SU-DHL-6 (cell line): ENCODE measurements around the gene SPATA9.

Source experiments
- H2AFZ ChIP-seq: fragments of 200-600 bp; sonication (generic); 2 replicates; pipeline ENCODE4 v1.6.1; 2014; ENCODE audit warnings: low read depth, mild to moderate bottlenecking, moderate library complexity, mixed read lengths, antibody characterized with exemption, low read length; ENCODE audit not compliant: severe bottlenecking
- H3F3A ChIP-seq: fragments of 200-600 bp; shearing (Covaris generic); 2 replicates; pipeline ENCODE4 v1.6.0; 2016; ENCODE audit warnings: antibody characterized with exemption, mild to moderate bottlenecking; ENCODE audit not compliant: insufficient read depth
- H3K27ac ChIP-seq: fragments of 200-600 bp; sonication (generic); 2 replicates; pipeline ENCODE4 v1.5.1; 2016; ENCODE audit warnings: low read depth, mild to moderate bottlenecking, low read length, moderate library complexity, mixed read lengths
- H3K27me3 ChIP-seq: fragments of 200-600 bp; sonication (generic), shearing (Covaris generic); 2 replicates; pipeline ENCODE4 v1.6.0; 2014; ENCODE audit warnings: mild to moderate bottlenecking, low read length
- H3K36me3 ChIP-seq: fragments of 200-600 bp; sonication (generic); 2 replicates; pipeline ENCODE4 v1.6.1; 2014; ENCODE audit warnings: mild to moderate bottlenecking, low read length, mixed read lengths
- H3K4me2 ChIP-seq: fragments of 300-600, 200-600 bp; shearing (Covaris generic), sonication (generic); 2 replicates; pipeline ENCODE4 v1.6.0; 2014; ENCODE audit warnings: low read length, low read depth, mild to moderate bottlenecking; ENCODE audit not compliant: poor library complexity, severe bottlenecking
- H3K4me3 ChIP-seq: fragments of 200-600 bp; sonication (generic); 2 replicates; pipeline ENCODE4 v1.5.1; 2014; ENCODE audit warnings: antibody characterized with exemption, low read length, mild to moderate bottlenecking, mixed read lengths; ENCODE audit not compliant: insufficient read depth, poor library complexity, severe bottlenecking
- H3K79me2 ChIP-seq: fragments of 200-600 bp; sonication (generic); 2 replicates; pipeline ENCODE4 v1.6.1; 2014; ENCODE audit warnings: mild to moderate bottlenecking, low read length, moderate library complexity; ENCODE audit not compliant: insufficient read depth
- H3K9ac ChIP-seq: fragments of 200-600 bp; sonication (generic); 2 replicates; pipeline ENCODE4 v1.7.0; 2014; ENCODE audit warnings: mild to moderate bottlenecking, low read length
- H3K9me2 ChIP-seq: fragments of 200-600 bp; sonication (generic); replicated peaks from 2 replicates; pipeline ENCODE4 v1.6.1; 2014; ENCODE audit warnings: low read length; ENCODE audit not compliant: insufficient read depth
- H3K9me3 ChIP-seq: fragments of 200-600 bp; sonication (generic); 2 replicates; pipeline ENCODE4 v1.6.1; 2014; ENCODE audit warnings: low read length, mixed read lengths; ENCODE audit not compliant: insufficient read depth
- H4K20me1 ChIP-seq: fragments of 200-600 bp; sonication (generic); 2 replicates; pipeline ENCODE4 v1.6.1; 2014; ENCODE audit warnings: low read depth, mild to moderate bottlenecking, antibody characterized with exemption, low read length, moderate library complexity, mixed read lengths
- CTCF ChIP-seq: fragments of 200-600 bp; sonication (generic); IDR thresholded peaks from one replicate; pipeline ENCODE4 v1.5.1; 2017; ENCODE audit warnings: antibody characterized with exemption, mild to moderate bottlenecking, low read length, moderate library complexity; ENCODE audit not compliant: insufficient read depth, poor library complexity, severe bottlenecking
- EZH2phosphoT487 ChIP-seq: fragments of 200-600 bp; sonication (generic), shearing (Covaris generic); conservative IDR thresholded peaks from 2 replicates; pipeline ENCODE4 v1.6.1; 2018; ENCODE audit warnings: mild to moderate bottlenecking, antibody characterized with exemption, low read length, moderate library complexity, mixed read lengths

SPATA9 gene

GRCh38 chr5:95727764-95728191, 45.0 kb upstream of the SPATA9 start:
- no peaks in the 10 kb centered on the region for H3F3A ChIP-seq
- H3K9me2 ChIP-seq: no peaks in the 10 kb centered on the region
- TF ChIP-seq EZH2phosphoT487 (no peak), CTCF (no peak)
- H3K79me2 ChIP-seq: no peaks in the 10 kb centered on the region
- H3K9ac ChIP-seq: no peak overlapping the region
- no peak overlapping the region for H3K4me3 ChIP-seq
- H3K36me3 ChIP-seq: no peaks in the 10 kb centered on the region
- no peaks in the 10 kb centered on the region for H4K20me1 ChIP-seq
- H2AFZ ChIP-seq: no peak overlapping the region
- H3K27ac ChIP-seq: no peak overlapping the region
- H3K27me3 ChIP-seq: no peaks in the 10 kb centered on the region
- no peaks in the 10 kb centered on the region for H3K9me3 ChIP-seq
- H3K4me2 ChIP-seq: no peak overlapping the region

- no peak overlapping the region for H3K27ac ChIP-seq
- no peak overlapping the region for H2AFZ ChIP-seq
- no peaks in the 10 kb centered on the region for H3K27me3 ChIP-seq
- no peak overlapping the region for H3K4me3 ChIP-seq
- no peak for TF ChIP-seq CTCF
- TF ChIP-seq EZH2phosphoT487: no peak
- H3K9ac ChIP-seq: no peak overlapping the region
- H3K9me2 ChIP-seq: no peaks in the 10 kb centered on the region
- H4K20me1 ChIP-seq: no peaks in the 10 kb centered on the region
- H3K79me2 ChIP-seq: no peaks in the 10 kb centered on the region
- H3K4me2 ChIP-seq: no peak overlapping the region
- no peaks in the 10 kb centered on the region for H3K9me3 ChIP-seq
- no peaks in the 10 kb centered on the region for H3K36me3 ChIP-seq
- H3F3A ChIP-seq: no peaks in the 10 kb centered on the region
These were observed 44.3 kb upstream of the SPATA9 start for GRCh38 chr5:95726811-95727763.

DNA sequence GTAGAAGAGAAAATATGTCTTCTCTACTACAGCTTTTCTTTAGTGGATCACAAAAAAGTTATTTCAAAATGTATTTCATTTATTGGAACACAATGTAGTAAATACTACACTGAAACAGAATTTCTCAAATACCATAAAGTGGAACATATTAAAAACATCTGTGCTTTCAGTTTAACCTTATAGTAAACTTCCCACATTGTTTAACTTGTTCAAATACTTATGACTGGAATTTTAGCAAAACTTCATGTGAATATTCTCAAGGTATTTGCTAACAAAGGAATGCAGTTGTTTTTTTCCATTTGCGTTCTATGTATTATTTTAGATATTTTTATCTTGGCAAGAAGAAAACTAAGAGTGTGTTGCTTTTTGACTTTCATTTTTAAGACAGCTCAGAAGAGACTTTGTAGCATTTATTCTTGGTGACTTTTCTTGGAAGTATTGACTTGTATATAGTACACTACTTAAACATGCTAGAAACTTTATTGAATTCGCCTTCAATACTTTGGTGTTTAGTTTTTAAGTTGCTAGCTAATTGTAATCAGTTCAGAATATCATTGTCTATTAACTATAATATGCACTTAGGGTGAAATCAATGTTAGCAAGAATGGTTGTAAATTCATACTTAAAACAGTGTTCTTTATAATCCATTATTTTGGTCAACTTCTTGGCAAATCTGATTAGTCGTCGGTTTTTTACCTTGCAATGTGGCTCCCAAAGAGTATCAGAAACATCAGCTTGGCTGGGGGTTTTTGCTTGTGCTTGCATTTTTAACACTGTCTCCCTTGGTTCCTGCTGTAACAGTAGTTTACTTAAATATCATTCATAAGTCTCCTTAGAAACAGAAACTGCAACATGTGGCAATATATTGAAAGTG, 43.4 kb upstream of the SPATA9 start:
- no peak overlapping the region for H3K4me2 ChIP-seq
- no peak overlapping the region for H3K4me3 ChIP-seq
- H3K9me2 ChIP-seq: no peaks in the 10 kb centered on the region
- no peak overlapping the region for H2AFZ ChIP-seq
- no peaks in the 10 kb centered on the region for H3K27me3 ChIP-seq
- H4K20me1 ChIP-seq: no peaks in the 10 kb centered on the region
- H3K9me3 ChIP-seq: no peaks in the 10 kb centered on the region
- no peak overlapping the region for H3K9ac ChIP-seq
- no peaks in the 10 kb centered on the region for H3K79me2 ChIP-seq
- H3K27ac ChIP-seq: no peak overlapping the region
- no peaks in the 10 kb centered on the region for H3F3A ChIP-seq
- TF ChIP-seq CTCF (no peak), EZH2phosphoT487 (no peak)
- no peaks in the 10 kb centered on the region for H3K36me3 ChIP-seq
